Pulmonary artery endothelial cell (primary cell): ENCODE measurements around the gene HOXC4. TPM values are rescaled to one million over a fixed set of nuclear protein-coding genes. Genes with fewer than 3 reads are reported as not detected.
"Not testable (repeated sequence)": the region's sequence is repeated elsewhere in the genome, so short reads cannot be mapped to it uniquely, and the experiment has no call there.

Experiments
- DNase-seq: peaks from one replicate; pipeline ENCODE4 v3.0.0-alpha.2; 2011; ENCODE audit warnings: low read depth, low spot score
- total RNA-seq: library from RNA; depleted of rRNA; stranded (reverse); fragments of >200 nt; gene quantifications from 2 replicates; pipeline ENCODE4 v1.2.3, GENCODE V29; 2014

Gene HOXC4
- total RNA-seq, 1 donor from 2014 or later = not detected

- no peak for DNase-seq
These were observed 458 bp upstream of the HOXC4 start for GRCh38 chr12:54053003-54053750.

DNA sequence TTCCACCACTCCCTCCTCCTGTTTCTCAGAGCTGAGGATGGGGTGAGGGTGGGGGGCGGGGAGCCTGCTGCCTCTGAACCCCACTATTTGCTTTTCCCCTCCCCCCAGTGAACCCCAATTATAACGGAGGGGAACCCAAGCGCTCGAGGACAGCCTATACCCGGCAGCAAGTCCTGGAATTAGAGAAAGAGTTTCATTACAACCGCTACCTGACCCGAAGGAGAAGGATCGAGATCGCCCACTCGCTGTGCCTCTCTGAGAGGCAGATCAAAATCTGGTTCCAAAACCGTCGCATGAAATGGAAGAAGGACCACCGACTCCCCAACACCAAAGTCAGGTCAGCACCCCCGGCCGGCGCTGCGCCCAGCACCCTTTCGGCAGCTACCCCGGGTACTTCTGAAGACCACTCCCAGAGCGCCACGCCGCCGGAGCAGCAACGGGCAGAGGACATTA, 1.1 kb downstream of the HOXC4 start:
- DNase-seq = no peak

DNA sequence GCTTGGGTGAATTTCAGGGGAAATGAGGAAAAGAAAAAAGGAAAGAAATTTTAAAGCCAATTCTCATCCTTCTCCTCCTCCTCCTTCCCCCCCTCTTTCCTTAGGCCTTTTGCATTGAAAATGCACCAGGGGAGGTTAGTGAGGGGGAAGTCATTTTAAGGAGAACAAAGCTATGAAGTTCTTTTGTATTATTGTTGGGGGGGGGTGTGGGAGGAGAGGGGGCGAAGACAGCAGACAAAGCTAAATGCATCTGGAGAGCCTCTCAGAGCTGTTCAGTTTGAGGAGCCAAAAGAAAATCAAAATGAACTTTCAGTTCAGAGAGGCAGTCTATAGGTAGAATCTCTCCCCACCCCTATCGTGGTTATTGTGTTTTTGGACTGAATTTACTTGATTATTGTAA, 1.9 kb downstream of the HOXC4 start:
- no peak for DNase-seq

DNA sequence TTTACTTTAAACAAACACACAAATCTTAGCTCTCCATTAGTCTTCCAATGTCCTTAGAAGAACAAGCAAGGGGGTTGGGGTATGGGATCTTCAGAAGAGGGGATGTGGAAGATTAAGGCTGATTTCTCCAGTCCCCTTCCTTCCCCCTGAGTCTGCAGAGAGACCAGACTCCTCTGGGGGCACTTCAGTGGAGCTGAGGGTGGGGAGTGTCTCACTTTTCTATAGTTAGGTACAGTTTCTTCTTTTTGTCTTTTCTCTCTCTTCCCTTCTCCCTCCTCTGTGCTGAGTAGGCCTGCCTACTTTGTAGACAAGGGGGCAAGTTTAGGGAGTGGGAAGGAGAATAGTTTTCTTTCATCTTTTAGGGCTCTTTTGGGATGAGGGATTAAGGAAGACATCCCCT, 2.5 kb downstream of the HOXC4 start:
- DNase-seq = no peak

- DNase-seq = no peak
These were observed 4.6 kb downstream of the HOXC4 start for GRCh38 chr12:54058128-54058768.

DNA sequence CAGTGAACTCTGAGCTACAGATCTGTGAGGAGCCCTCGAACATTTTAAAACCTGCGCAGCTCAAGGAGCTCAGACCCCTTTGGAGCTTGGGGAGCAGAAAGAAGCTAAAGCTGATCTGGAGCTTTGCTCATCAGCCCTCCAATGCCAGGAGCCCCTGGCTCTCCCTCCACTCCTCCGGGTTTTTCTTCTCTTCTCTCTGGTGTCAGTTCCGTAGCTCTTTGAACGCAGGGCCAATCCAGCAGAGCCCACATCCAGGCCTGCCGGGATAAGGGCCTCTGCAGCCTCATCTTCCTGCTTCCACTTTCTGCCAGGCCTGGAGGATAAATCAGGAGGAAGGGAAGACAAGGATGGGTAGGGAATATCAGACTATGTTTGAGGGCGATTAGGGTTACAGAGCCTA, 6.0 kb downstream of the HOXC4 start:
- no peak for DNase-seq

DNA sequence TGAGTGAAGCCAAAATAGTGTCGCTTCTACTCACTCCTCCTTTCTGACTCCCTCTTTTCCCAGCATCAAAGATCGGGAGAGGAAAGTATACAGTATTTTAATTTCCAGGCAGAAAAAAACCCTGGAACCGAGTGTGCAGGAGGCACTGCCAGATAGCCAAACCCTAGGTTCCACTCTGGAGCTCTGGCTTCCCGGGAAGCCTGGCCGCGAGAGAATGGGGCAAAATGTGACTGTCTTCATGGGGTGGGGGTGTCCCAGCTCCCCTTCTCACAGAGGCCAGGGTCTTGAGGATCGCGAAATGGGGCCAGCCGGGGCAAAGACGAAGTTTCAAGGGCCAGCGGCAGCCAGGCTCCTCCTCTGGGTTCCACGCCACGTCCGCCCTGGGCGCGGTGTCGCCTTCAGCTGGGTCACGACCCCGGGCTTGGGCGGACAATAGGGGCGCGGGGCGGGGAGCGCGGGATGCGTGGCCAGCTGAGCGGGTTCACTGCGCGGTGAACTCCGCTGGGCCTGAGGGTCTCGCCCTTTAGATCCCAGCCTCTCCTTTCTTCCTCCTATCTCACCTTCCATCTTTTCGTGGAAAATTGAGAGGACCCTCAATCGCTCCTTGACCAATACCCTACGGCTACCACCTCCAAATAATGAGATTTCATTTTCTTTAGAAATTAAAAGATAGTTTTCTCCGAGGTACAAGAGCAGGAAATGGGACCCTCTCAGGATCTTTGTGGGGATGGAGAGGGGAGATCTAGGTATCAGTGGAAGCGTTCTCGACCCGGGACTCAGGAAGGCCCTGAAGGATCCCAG, 6.7 kb downstream of the HOXC4 start:
- DNase-seq = no peak

DNA sequence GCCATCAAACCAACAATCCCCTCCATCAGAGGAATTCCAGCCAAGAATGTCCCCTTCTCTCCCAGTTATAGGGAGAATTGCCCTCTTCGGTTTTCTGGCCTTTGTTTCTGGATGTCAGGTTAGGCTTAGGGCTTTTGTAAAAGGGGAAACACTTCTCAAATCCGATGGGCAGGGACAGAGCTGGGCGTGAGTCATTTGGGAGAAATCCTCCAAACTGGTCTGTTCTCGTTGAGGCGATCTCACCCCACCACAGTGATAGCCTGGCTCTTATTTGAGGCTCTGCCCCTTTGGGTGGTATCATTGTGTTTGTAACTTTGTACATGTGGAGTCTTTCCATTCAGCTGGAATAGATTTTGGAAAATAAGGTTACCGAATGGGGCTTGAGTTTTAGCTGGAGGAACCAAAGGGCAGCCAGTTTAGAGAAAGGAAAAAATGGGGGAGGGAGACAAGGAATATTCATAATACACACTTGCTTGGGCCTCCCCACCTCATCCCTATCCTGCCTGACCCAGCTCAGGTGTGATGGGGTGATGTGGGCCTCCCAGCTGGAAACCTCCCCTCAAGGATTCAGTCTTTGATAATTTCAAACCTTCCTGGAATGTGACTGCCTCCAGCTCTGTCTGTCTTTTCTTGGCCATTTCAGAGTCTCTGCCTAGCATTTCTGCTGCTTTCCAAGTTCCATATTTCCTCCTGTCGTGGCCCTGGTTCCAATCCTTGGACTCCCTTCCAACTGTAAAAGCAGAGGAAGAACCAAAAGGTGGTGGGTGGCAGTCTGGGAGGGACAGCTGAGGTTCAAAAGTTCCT, 7.5 kb downstream of the HOXC4 start:
- no peak for DNase-seq

DNA sequence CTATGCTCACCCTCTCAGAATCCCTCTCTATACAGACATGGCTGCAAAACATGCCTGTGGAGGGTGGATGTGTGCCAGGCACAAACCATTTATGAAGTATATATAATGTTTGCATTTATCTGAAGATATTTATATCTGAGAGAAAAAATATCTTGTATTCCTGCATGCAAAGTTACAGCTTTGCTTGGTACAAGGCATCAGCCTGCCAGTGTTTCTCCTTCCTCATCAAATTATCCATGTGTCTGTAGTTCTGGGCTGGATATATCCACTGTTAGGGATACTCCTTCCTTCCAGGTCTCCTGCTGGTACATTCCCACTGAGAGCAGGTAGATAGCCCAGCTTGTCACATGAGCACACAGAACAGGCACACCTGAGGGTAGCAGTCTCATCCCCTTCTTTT, 12.0 kb downstream of the HOXC4 start:
- no peak for DNase-seq

DNA sequence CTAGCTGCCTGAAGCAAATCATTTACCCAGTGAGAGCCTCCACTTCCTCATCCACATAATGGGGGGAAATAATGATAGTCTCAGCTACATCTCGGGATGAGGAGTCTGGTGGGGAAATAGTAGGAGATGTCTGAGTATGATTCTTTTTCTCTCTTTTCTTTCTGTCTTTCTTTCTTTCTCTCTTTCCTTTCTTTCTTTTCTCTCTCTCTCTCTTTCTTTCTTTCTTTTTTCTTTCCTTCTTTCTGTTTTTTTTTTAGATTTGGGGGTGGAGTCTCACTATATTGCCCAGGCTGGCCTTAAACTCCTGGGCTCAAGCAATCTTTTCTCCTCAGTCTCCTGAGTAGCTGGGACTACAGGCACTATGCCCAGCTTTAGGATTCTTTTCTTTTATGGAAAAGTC, 12.8 kb downstream of the HOXC4 start:
- no peak for DNase-seq

DNA sequence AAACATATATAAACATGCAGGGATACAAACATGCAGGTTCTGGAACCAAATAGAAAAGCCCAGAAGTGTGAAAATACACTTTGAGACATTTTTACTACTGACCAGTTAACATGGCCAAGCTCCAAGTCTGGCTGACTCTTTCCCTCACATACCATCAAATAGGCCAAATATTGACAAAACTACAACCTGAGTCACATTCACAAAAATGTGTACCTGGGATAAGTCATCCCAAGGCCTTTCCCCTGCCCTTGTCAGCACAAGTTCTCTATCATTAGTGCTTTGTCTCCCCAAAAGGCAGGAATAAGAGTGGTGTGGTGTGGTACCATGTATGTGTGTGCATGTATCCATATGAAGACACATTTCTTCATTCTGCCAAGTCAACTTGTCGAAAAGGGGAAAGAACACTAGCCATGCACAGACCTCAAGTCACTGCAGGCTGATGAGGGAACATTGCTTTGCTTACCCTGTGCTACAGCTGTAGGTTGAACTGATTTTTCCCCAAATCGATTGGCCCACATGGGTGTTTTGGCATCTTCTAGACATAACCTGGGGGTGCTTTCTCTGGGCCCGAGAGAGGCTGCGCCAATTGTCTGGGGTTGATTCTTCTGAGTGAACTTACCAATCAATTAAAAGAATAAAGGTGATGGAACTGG, 14.9 kb downstream of the HOXC4 start:
- DNase-seq = no peak

GRCh38 chr12:54071942-54072341, 18.3 kb downstream of the HOXC4 start:
- DNase-seq = no peak

DNA sequence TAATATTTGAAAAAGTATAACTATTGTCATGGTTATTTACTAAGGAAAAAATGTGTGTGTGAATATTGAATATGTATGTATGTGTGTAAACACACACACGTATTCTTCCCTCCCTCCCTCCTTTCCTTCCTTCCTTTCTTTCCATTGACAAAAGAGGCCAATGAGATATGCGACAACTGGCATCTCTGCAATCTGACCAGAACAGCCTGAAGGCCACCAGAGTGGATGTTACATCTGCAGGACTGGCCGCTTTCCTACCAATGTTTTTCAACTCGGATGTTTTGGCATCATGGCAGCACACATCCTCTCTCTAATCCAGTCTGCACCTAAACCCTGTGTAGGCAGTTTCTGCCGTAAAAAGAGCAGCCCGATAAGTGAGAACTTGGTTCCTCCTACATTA, 20.7 kb downstream of the HOXC4 start:
- no peak for DNase-seq

GRCh38 chr12:54075409-54075808, 21.8 kb downstream of the HOXC4 start:
- no peak for DNase-seq

- no peak for DNase-seq
These were observed 22.3 kb downstream of the HOXC4 start for GRCh38 chr12:54075974-54076373.

GRCh38 chr12:54077843-54078242, 24.2 kb downstream of the HOXC4 start:
- not testable (repeated sequence) for DNase-seq

- DNase-seq = not testable (repeated sequence)
These were observed 25.5 kb downstream of the HOXC4 start for GRCh38 chr12:54079115-54079514.

GRCh38 chr12:54080008-54080924, 26.6 kb downstream of the HOXC4 start:
- DNase-seq = not testable (repeated sequence)

DNA sequence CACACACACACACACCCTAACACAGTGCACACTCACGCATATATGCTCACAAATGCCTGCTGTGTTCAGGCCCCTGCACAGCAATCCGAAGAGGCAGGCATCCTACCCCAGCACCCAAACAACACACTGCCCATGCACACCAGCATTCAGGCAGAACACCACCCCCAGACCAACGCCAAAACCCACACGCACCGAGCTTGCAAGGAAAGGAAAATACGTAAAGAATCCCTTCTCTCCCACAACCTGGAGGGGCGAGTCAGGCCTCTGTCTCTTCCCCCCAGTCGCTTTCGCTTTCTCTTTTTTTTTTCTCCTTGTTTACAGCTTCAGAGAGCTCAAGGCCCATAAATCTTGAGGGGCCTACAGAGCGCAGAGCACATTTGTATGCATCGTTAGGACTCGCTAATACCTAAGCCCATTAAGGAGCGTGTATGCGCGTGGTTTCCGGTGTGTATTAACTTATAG, 27.4 kb downstream of the HOXC4 start:
- DNase-seq = not testable (repeated sequence)
